Left lung (tissue), 10 donors: ENCODE results near the gene APOO. TPM values are rescaled to one million over a fixed set of nuclear protein-coding genes. Genes with fewer than 3 reads are reported as not detected.
A peak's percentile ranks its signal among the peaks of the same experiment; 100 is the strongest.

ENCODE experiments used
- ATAC-seq: fragments of 200-7000 bp; cut with Tn5 transposase; one replicate; pipeline ENCODE4 v1.9.1; 2020; ENCODE audit warnings: moderate library complexity
- DNase-seq, 4 donors: peaks; one replicate each; pipeline ENCODE4 v3.0.0-alpha.2; 2013 to 2020
- H3K27ac ChIP-seq, 2 donors: fragments of 200-600 bp; sonication (generic) in 1 of 2; one replicate each; pipeline versions ENCODE4 v1.5.0 to v1.8.0; 2020 to 2021
- H3K27me3 ChIP-seq, 2 donors: fragments of 200-600 bp; sonication (generic) in 1 of 2; one replicate each; pipeline versions ENCODE4 v1.5.0 to v1.8.0; 2020 to 2021
- H3K36me3 ChIP-seq, 2 donors: fragments of 200-600 bp; sonication (generic) in 1 of 2; one replicate each; pipeline versions ENCODE4 v1.5.0 to v1.8.0; 2020 to 2021
- H3K4me1 ChIP-seq, 2 donors: fragments of 200-600 bp; one replicate each; pipeline ENCODE4 v1.8.0; 2021
- H3K4me3 ChIP-seq, 2 donors: fragments of 200-600 bp; sonication (generic) in 1 of 2; one replicate each; pipeline versions ENCODE4 v1.5.0 to v1.8.0; 2020 to 2021; ENCODE audit warnings: mild to moderate bottlenecking in 1 of 2
- H3K9me3 ChIP-seq, 2 donors: fragments of 200-600 bp; sonication (generic) in 1 of 2; one replicate each; pipeline versions ENCODE4 v1.5.0 to v1.8.0; 2020 to 2021
- intact Hi-C, 2 donors: fragments of 100-400 bp; cut with DNase I; formaldehyde crosslinking; loops; one replicate each; pipeline versions ENCODE4 v1.11.2 to v1.14.2; 2022
- polyA plus RNA-seq, 6 donors: library from polyadenylated mRNA; unstranded; fragments of 120-200 nt; gene quantifications; one replicate each; pipeline ENCODE4 v1.2.1, GENCODE V29; 2013; ENCODE audit not compliant: insufficient read length in 6 of 6
- total RNA-seq, 2 donors: library from RNA; stranded (reverse); fragmentation: NEBNext Ultra II Directional; extraction: Animal tissue kit (Norgen Biotek cat#: 25700); gene quantifications; one replicate each; pipeline ENCODE4 v1.2.1, GENCODE V29; 2021
- TF ChIP-seq, protein P1 (sequence below), 2 donors: fragments of 200-600 bp; sonication (generic) in 1 of 2; IDR thresholded peaks; one replicate each; pipeline versions ENCODE4 v1.5.0 to v1.8.0; 2021; ENCODE audit warnings: antibody characterized with exemption in 2 of 2
- donor health status: DM: no; HTN: yes; CAD: no.
- donor health status: DM: no; HTN: no; CAD: no.

The APOO gene
- total and polyA plus RNA-seq, 8 donors: 15.9 to 24.3 (median 19.6) TPM

DNA sequence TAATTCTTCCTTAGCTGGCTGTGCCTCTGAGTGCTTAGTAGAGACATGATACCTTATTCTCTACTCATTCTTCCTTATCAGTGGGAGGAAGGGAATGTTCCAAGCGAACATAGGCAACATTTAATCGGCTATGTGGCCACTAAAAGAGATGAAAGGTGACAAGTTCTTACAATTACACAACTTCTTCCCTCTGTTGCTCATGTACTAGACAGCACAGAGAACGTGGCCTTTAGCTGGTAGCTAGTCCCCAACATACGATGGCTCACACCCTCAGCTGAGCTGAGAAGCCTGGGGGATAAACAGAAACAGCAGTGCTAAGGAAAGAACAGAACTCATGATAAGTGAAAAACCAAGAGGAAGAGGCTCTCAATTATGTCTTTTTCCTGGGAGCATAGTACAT, 52.2 kb downstream of the APOO start:
- intact Hi-C loops: no loop called here
- ATAC-seq (no peak), DNase-seq (no peak)
- no peaks in the 10 kb centered on the region for H3K27me3 ChIP-seq
- no peaks in the 10 kb centered on the region for H3K4me1 ChIP-seq
- no peak overlapping the region for H3K4me3 ChIP-seq
- TF ChIP-seq, protein P1, sequence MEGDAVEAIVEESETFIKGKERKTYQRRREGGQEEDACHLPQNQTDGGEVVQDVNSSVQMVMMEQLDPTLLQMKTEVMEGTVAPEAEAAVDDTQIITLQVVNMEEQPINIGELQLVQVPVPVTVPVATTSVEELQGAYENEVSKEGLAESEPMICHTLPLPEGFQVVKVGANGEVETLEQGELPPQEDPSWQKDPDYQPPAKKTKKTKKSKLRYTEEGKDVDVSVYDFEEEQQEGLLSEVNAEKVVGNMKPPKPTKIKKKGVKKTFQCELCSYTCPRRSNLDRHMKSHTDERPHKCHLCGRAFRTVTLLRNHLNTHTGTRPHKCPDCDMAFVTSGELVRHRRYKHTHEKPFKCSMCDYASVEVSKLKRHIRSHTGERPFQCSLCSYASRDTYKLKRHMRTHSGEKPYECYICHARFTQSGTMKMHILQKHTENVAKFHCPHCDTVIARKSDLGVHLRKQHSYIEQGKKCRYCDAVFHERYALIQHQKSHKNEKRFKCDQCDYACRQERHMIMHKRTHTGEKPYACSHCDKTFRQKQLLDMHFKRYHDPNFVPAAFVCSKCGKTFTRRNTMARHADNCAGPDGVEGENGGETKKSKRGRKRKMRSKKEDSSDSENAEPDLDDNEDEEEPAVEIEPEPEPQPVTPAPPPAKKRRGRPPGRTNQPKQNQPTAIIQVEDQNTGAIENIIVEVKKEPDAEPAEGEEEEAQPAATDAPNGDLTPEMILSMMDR (IDR thresholded peaks at IDR 0.05): no peak
- no peaks in the 10 kb centered on the region for H3K36me3 ChIP-seq
- H3K9me3 ChIP-seq: no peaks in the 10 kb centered on the region
- H3K27ac ChIP-seq: no peak overlapping the region

DNA sequence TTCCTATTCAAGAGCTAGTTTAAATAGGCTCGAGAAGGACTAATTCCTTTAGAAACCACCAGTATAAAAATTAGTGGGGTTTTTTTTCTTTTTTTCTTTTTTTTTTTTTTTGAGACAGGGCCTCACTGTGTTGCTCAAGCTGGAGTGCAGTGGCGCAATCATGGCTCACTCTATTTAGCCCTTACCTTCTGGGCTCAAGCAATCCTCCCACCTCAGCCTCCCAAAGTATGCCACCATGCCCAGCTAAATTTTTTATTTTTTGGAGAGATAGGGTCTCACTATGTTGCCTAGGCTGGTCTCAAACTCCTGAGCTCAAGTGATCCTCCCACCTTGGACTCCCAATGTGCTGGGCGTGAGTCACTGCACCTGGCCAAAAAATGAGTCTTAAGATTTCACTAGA, 52.8 kb downstream of the APOO start:
- intact Hi-C loops: no loop called here
- Histone ChIP-seq H3K4me1 (no peaks in the 10 kb centered on the region), H3K4me3 (no peak overlapping the region), H3K27ac (no peak overlapping the region), H3K36me3 (no peaks in the 10 kb centered on the region), H3K9me3 (no peaks in the 10 kb centered on the region), H3K27me3 (no peaks in the 10 kb centered on the region)
- TF ChIP-seq, protein P1 (IDR thresholded peaks at IDR 0.05): no peak
- no peak for DNase-seq
- ATAC-seq: peak; percentile 25

DNA sequence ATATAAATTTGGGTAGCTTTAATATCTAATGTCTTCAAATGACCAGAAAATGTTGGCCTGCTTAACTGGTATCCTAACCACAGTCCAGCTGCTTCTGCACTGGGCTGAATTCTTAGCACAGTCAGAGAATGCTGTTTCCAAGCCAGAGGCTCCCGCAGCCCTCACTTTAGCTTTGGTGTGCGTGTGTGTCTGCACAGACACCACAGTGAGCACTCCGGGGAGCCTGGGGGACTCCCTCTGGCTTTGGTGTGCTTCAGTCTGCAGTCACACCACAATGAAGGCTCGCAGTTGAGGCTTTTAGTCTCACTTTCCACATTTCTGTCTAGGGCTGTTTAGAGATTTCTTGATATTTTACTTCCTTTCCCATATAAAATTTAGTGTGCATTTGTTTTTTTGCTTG, 53.6 kb downstream of the APOO start:
- TF ChIP-seq, protein P1 (IDR thresholded peaks at IDR 0.05): no peak

DNA sequence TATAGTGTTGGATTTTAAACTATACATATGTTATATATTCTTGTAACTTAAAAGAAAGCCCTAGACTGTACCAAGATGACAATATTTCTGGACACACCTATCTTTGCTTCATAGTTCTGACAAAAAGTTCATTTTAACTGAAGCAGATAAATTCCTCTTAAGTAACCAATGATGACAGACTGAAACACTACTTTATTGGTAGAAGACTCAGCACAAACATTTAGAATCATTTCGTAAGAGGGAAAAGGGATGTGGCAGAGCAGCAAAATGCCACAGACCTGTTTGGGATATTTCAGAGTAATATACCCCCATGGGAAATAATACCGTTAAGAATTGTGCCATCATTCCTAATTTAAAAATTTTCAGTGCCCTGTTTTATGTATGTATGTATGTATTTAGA, 56.2 kb downstream of the APOO start:
- no peak overlapping the region for H3K4me3 ChIP-seq
- no peaks in the 10 kb centered on the region for H3K9me3 ChIP-seq
- DNase-seq (no peak), ATAC-seq (no peak)
- no peaks in the 10 kb centered on the region for H3K36me3 ChIP-seq
- H3K27ac ChIP-seq: no peak overlapping the region
- H3K4me1 ChIP-seq: no peaks in the 10 kb centered on the region
- no peaks in the 10 kb centered on the region for H3K27me3 ChIP-seq
- TF ChIP-seq, protein P1 (IDR thresholded peaks at IDR 0.05): no peak
- intact Hi-C loops: no loop called here

More for the DNA sequence above, 53.6 kb downstream of the APOO start:
- Histone ChIP-seq H3K27ac (no peak overlapping the region), H3K4me1 (no peaks in the 10 kb centered on the region), H3K27me3 (no peaks in the 10 kb centered on the region), H3K36me3 (no peaks in the 10 kb centered on the region), H3K9me3 (no peaks in the 10 kb centered on the region), H3K4me3 (no peak overlapping the region)
- ATAC-seq (peak; percentile 18), DNase-seq (no peak)
- intact Hi-C loops: no loop called here

DNA sequence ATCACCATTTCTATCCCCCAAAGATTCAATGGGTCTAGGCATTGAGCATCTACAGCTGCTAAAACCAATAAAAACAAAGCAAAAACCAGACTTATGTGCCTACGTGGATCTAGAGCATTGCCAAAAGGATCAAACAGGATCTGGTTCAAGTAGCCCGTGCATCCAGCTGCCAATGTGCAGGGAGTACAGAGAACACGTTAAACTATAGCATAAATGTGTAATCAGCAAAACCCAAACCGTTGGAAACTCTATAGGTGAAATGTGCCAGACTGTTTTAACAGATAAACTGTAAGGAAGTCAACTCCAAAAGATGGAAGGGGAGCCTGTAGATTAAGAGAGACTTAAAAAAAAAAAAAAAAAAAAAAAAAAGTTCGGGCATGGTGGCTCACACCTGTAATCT, 58.5 kb downstream of the APOO start:
- intact Hi-C loops: no loop called here
- H3K9me3 ChIP-seq: no peaks in the 10 kb centered on the region
- no peaks in the 10 kb centered on the region for H3K27me3 ChIP-seq
- H3K36me3 ChIP-seq: no peaks in the 10 kb centered on the region
- TF ChIP-seq, protein P1 (IDR thresholded peaks at IDR 0.05): no peak
- H3K27ac ChIP-seq: no peak overlapping the region
- no peak overlapping the region for H3K4me3 ChIP-seq
- DNase-seq (no peak), ATAC-seq (no peak)
- peaks cover 0 to 18% of the 10 kb centered on the region in 2 donors for H3K4me1 ChIP-seq
